Measurements from ENCODE around the gene DBF4B. TPM values are rescaled to one million over a fixed set of nuclear protein-coding genes. Genes with fewer than 3 reads are reported as not detected.
A peak's percentile ranks its signal among the peaks of the same experiment; 100 is the strongest.

Gene DBF4B
- total RNA-seq, 1 donor from 2014 or later = 22.8 TPM

GRCh38 chr17:44769230-44769629 is 60.8 kb downstream of the DBF4B start:
- H3K9me3 Mint-ChIP-seq = no peaks in the 10 kb centered on the region
- H3K36me3 Mint-ChIP-seq (ENCODE audit: low read depth) = no peaks in the 10 kb centered on the region
- no peak for DNase-seq (ENCODE audit: low spot score)
- peaks cover 6% of the 10 kb centered on the region for H3K27me3 Mint-ChIP-seq (ENCODE audit: low read depth)
- H3K27ac Mint-ChIP-seq = no peak overlapping the region
- H3K4me1 Mint-ChIP-seq (ENCODE audit: low read depth) = peaks cover 5% of the 10 kb centered on the region
- H3K4me3 Mint-ChIP-seq (ENCODE audit: low read depth) = no peak overlapping the region
- intact Hi-C loops (cut with micrococcal nuclease) = no loop called here

GRCh38 chr17:44769647-44770084 is 61.2 kb downstream of the DBF4B start:
- no peak overlapping the region for H3K4me3 Mint-ChIP-seq (ENCODE audit: low read depth)
- no peak for DNase-seq (ENCODE audit: low spot score)
- H3K27ac Mint-ChIP-seq = no peak overlapping the region
- H3K36me3 Mint-ChIP-seq (ENCODE audit: low read depth) = no peaks in the 10 kb centered on the region
- peaks cover 5% of the 10 kb centered on the region for H3K4me1 Mint-ChIP-seq (ENCODE audit: low read depth)
- no peaks in the 10 kb centered on the region for H3K9me3 Mint-ChIP-seq
- intact Hi-C loops (cut with micrococcal nuclease) = no loop called here
- H3K27me3 Mint-ChIP-seq (ENCODE audit: low read depth) = peaks cover 6% of the 10 kb centered on the region

GRCh38 chr17:44770166-44770925 is 61.9 kb downstream of the DBF4B start:
- Mint-ChIP-seq H3K36me3 (ENCODE audit: low read depth) (no peaks in the 10 kb centered on the region), H3K4me1 (ENCODE audit: low read depth) (peaks cover 8% of the 10 kb centered on the region), H3K27ac (no peak overlapping the region), H3K4me3 (ENCODE audit: low read depth) (no peak overlapping the region), H3K27me3 (ENCODE audit: low read depth) (peaks cover 6% of the 10 kb centered on the region), H3K9me3 (no peaks in the 10 kb centered on the region)
- intact Hi-C loops (cut with micrococcal nuclease) = no loop called here
- no peak for DNase-seq (ENCODE audit: low spot score)

GRCh38 chr17:44772308-44773045 is 64.0 kb downstream of the DBF4B start:
- no peak for DNase-seq (ENCODE audit: low spot score)
- intact Hi-C loops (cut with micrococcal nuclease) = no loop called here
- H3K4me1 Mint-ChIP-seq (ENCODE audit: low read depth) = peaks cover 10% of the 10 kb centered on the region

GRCh38 chr17:44773140-44773539 is 64.7 kb downstream of the DBF4B start:
- H3K27me3 Mint-ChIP-seq (ENCODE audit: low read depth) = peaks cover 10% of the 10 kb centered on the region
- no peaks in the 10 kb centered on the region for H3K9me3 Mint-ChIP-seq
- intact Hi-C loops (cut with micrococcal nuclease) = no loop called here
- DNase-seq (ENCODE audit: low spot score) = no peak
- peaks cover 10% of the 10 kb centered on the region for H3K4me1 Mint-ChIP-seq (ENCODE audit: low read depth)
- no peaks in the 10 kb centered on the region for H3K36me3 Mint-ChIP-seq (ENCODE audit: low read depth)
- H3K4me3 Mint-ChIP-seq (ENCODE audit: low read depth) = no peak overlapping the region
- H3K27ac Mint-ChIP-seq = no peak overlapping the region

More at GRCh38 chr17:44772308-44773045, 64.0 kb downstream of the DBF4B start:
- Mint-ChIP-seq H3K27ac (no peak overlapping the region), H3K36me3 (ENCODE audit: low read depth) (no peaks in the 10 kb centered on the region), H3K9me3 (no peaks in the 10 kb centered on the region), H3K27me3 (ENCODE audit: low read depth) (peaks cover 7% of the 10 kb centered on the region), H3K4me3 (ENCODE audit: low read depth) (no peak overlapping the region)

GRCh38 chr17:44774271-44775135 is 66.0 kb downstream of the DBF4B start:
- Mint-ChIP-seq H3K27me3 (ENCODE audit: low read depth) (peaks cover 10% of the 10 kb centered on the region), H3K9me3 (no peaks in the 10 kb centered on the region), H3K4me1 (ENCODE audit: low read depth) (peaks cover 7% of the 10 kb centered on the region), H3K36me3 (ENCODE audit: low read depth) (no peaks in the 10 kb centered on the region), H3K4me3 (ENCODE audit: low read depth) (peak overlapping the region; percentile 83), H3K27ac (peak overlapping the region; percentile 66)
- peak; percentile 77 for DNase-seq (ENCODE audit: low spot score)
- intact Hi-C loops (cut with micrococcal nuclease) = loop anchor here (1.0 to 5.0 kb wide), 4 partner anchors 53 to 358 kb away; partner anchors contain the start of gene PLCD3

- Mint-ChIP-seq H3K27me3 (ENCODE audit: low read depth) (peaks cover 10% of the 10 kb centered on the region), H3K36me3 (ENCODE audit: low read depth) (no peaks in the 10 kb centered on the region), H3K4me3 (ENCODE audit: low read depth) (peak overlapping the region; percentile 83), H3K27ac (no peak overlapping the region), H3K9me3 (no peaks in the 10 kb centered on the region), H3K4me1 (ENCODE audit: low read depth) (peaks cover 7% of the 10 kb centered on the region)
- intact Hi-C loops (cut with micrococcal nuclease) = loop anchor here (1.0 to 5.0 kb wide), 4 partner anchors 52 to 357 kb away; partner anchors contain the start of gene PLCD3
- peak; percentile 97 for DNase-seq (ENCODE audit: low spot score)
Observed at GRCh38 chr17:44775136-44775837, 66.8 kb downstream of the DBF4B start.

GRCh38 chr17:44775838-44776621 is 67.6 kb downstream of the DBF4B start:
- H3K27me3 Mint-ChIP-seq (ENCODE audit: low read depth) = peaks cover 6% of the 10 kb centered on the region
- DNase-seq (ENCODE audit: low spot score) = no peak
- H3K36me3 Mint-ChIP-seq (ENCODE audit: low read depth) = no peaks in the 10 kb centered on the region
- peak overlapping the region; percentile 83 for H3K4me3 Mint-ChIP-seq (ENCODE audit: low read depth)
- no peak overlapping the region for H3K27ac Mint-ChIP-seq
- intact Hi-C loops (cut with micrococcal nuclease) = loop anchor here (1.0 to 5.0 kb wide), 4 partner anchors 51 to 356 kb away; partner anchors contain the start of gene PLCD3
- H3K4me1 Mint-ChIP-seq (ENCODE audit: low read depth) = peaks cover 7% of the 10 kb centered on the region
- no peaks in the 10 kb centered on the region for H3K9me3 Mint-ChIP-seq

- intact Hi-C loops (cut with micrococcal nuclease) = loop anchor here (5.0 kb wide), 2 partner anchors 50 to 355 kb away; partner anchors contain the start of gene PLCD3
- peaks cover 7% of the 10 kb centered on the region for H3K4me1 Mint-ChIP-seq (ENCODE audit: low read depth)
- no peaks in the 10 kb centered on the region for H3K36me3 Mint-ChIP-seq (ENCODE audit: low read depth)
- peaks cover 6% of the 10 kb centered on the region for H3K27me3 Mint-ChIP-seq (ENCODE audit: low read depth)
- no peak for DNase-seq (ENCODE audit: low spot score)
- peak overlapping the region; percentile 83 for H3K4me3 Mint-ChIP-seq (ENCODE audit: low read depth)
- no peaks in the 10 kb centered on the region for H3K9me3 Mint-ChIP-seq
- no peak overlapping the region for H3K27ac Mint-ChIP-seq
Observed at GRCh38 chr17:44776628-44777393, 68.3 kb downstream of the DBF4B start.

GRCh38 chr17:44777394-44778348 is 69.2 kb downstream of the DBF4B start:
- H3K4me1 Mint-ChIP-seq (ENCODE audit: low read depth) = peaks cover 7% of the 10 kb centered on the region
- intact Hi-C loops (cut with micrococcal nuclease) = loop anchor here (5.0 kb wide), 2 partner anchors 50 to 355 kb away; partner anchors contain the start of gene PLCD3
- no peak for DNase-seq (ENCODE audit: low spot score)
- H3K27me3 Mint-ChIP-seq (ENCODE audit: low read depth) = peaks cover 6% of the 10 kb centered on the region
- no peaks in the 10 kb centered on the region for H3K36me3 Mint-ChIP-seq (ENCODE audit: low read depth)
- H3K9me3 Mint-ChIP-seq = no peaks in the 10 kb centered on the region
- H3K4me3 Mint-ChIP-seq (ENCODE audit: low read depth) = no peak overlapping the region
- no peak overlapping the region for H3K27ac Mint-ChIP-seq

Measured in activated T-helper 2 cell treated with anti-CD3 and anti-CD28 coated beads, Interferon-gamma antibody, Interleukin-2, Interleukin-4, amounts not matched to agents 10 μg/mL and 5 μg/mL and 100 μg/mL, durations not matched to agents 14 hours and 24 hours and 36 hours (primary cell).